DND-41 (cell line): ENCODE measurements around the gene GPHN.

Experiments used
- ATAC-seq: fragments of 200-7000 bp; cut with Tn5 transposase; 3 replicates; pipeline ENCODE4 v1.9.1; 2021; ENCODE audit warnings: low read depth; ENCODE audit not compliant: insufficient read depth
- DNase-seq: peaks from one replicate; pipeline ENCODE4 v3.0.0-alpha.2; 2020
- H2AFZ ChIP-seq: 2 replicates; pipeline ENCODE4 v1.6.0; 2012; ENCODE audit warnings: low read depth, low read length
- H3K27ac ChIP-seq: 2 replicates; pipeline ENCODE4 v1.5.1; 2012; ENCODE audit warnings: low read length, inconsistent platforms
- H3K27me3 ChIP-seq: fragments of 200-600 bp; sonication (generic); 2 replicates; pipeline ENCODE4 v1.6.0; 2012; ENCODE audit warnings: low read length, mild to moderate bottlenecking, inconsistent platforms; ENCODE audit not compliant: insufficient read depth, poor library complexity
- H3K36me3 ChIP-seq: 2 replicates; pipeline ENCODE4 v1.5.1; 2012; ENCODE audit warnings: low read length, inconsistent platforms; ENCODE audit not compliant: insufficient read depth
- H3K4me1 ChIP-seq: 2 replicates; pipeline ENCODE4 v1.5.1; 2012; ENCODE audit warnings: mild to moderate bottlenecking, low read length; ENCODE audit not compliant: insufficient read depth
- H3K4me2 ChIP-seq: 2 replicates; pipeline ENCODE4 v1.6.0; 2012; ENCODE audit warnings: mild to moderate bottlenecking, moderate library complexity, low read length, inconsistent platforms; ENCODE audit not compliant: insufficient read depth
- H3K4me3 ChIP-seq, 2 experiments: fragments of 200-600 bp in 1 of 2; shearing (Covaris generic) in 1 of 2; 2 replicates each; pipeline ENCODE4 v1.5.1; 2012 to 2016; ENCODE audit warnings: inconsistent platforms in 2 of 2, low read length in 2 of 2, mild to moderate bottlenecking in 2 of 2, low read depth in 1 of 2, moderate library complexity in 1 of 2
- H3K79me2 ChIP-seq: 2 replicates; pipeline ENCODE4 v1.6.0; 2012; ENCODE audit warnings: low read length, inconsistent platforms; ENCODE audit not compliant: insufficient read depth
- H3K9ac ChIP-seq: 2 replicates; pipeline ENCODE4 v1.6.0; 2012; ENCODE audit warnings: low read depth, mild to moderate bottlenecking, inconsistent platforms, low read length, moderate library complexity
- H3K9me3 ChIP-seq: 2 replicates; pipeline ENCODE4 v1.5.1; 2012; ENCODE audit warnings: low read length, moderate library complexity, mild to moderate bottlenecking, inconsistent platforms; ENCODE audit not compliant: insufficient read depth, severe bottlenecking
- H4K20me1 ChIP-seq: 2 replicates; pipeline ENCODE4 v1.6.0; 2012; ENCODE audit warnings: low read length; ENCODE audit not compliant: insufficient read depth
- EZH2 ChIP-seq: IDR thresholded peaks from 3 replicates; pipeline ENCODE4 v1.6.1; 2012; ENCODE audit warnings: borderline replicate concordance, low read depth, mild to moderate bottlenecking, moderate library complexity, low read length, inconsistent platforms; ENCODE audit not compliant: severe bottlenecking
- TF ChIP-seq, protein P1 (sequence below): IDR thresholded peaks from 2 replicates; pipeline ENCODE4 v1.5.1; 2012; ENCODE audit warnings: borderline replicate concordance, low read length, moderate library complexity, mild to moderate bottlenecking; ENCODE audit not compliant: poor library complexity, severe bottlenecking; ENCODE audit errors: extremely low read depth

The GPHN gene

GRCh38 chr14:66514213-66514612, 6.3 kb downstream of the GPHN start:
- H4K20me1 ChIP-seq, result peaks cover 40% of the 10 kb centered on the region
- H3K36me3 ChIP-seq, result no peaks in the 10 kb centered on the region
- H3K4me3 ChIP-seq, result no peak overlapping the region
- ATAC-seq, result no peak
- TF ChIP-seq, protein P1, sequence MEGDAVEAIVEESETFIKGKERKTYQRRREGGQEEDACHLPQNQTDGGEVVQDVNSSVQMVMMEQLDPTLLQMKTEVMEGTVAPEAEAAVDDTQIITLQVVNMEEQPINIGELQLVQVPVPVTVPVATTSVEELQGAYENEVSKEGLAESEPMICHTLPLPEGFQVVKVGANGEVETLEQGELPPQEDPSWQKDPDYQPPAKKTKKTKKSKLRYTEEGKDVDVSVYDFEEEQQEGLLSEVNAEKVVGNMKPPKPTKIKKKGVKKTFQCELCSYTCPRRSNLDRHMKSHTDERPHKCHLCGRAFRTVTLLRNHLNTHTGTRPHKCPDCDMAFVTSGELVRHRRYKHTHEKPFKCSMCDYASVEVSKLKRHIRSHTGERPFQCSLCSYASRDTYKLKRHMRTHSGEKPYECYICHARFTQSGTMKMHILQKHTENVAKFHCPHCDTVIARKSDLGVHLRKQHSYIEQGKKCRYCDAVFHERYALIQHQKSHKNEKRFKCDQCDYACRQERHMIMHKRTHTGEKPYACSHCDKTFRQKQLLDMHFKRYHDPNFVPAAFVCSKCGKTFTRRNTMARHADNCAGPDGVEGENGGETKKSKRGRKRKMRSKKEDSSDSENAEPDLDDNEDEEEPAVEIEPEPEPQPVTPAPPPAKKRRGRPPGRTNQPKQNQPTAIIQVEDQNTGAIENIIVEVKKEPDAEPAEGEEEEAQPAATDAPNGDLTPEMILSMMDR, result no peak
- no peak for TF ChIP-seq EZH2
- DNase-seq, result no peak
- H3K79me2 ChIP-seq, result peaks cover 80% of the 10 kb centered on the region
- H3K9ac ChIP-seq, result no peak overlapping the region
- H3K27ac ChIP-seq, result no peak overlapping the region
- H3K4me1 ChIP-seq, result peaks cover 37% of the 10 kb centered on the region
- no peaks in the 10 kb centered on the region for H3K9me3 ChIP-seq
- peaks cover 8% of the 10 kb centered on the region for H3K27me3 ChIP-seq
- H2AFZ ChIP-seq, result no peak overlapping the region
- H3K4me2 ChIP-seq, result no peak overlapping the region

DNA sequence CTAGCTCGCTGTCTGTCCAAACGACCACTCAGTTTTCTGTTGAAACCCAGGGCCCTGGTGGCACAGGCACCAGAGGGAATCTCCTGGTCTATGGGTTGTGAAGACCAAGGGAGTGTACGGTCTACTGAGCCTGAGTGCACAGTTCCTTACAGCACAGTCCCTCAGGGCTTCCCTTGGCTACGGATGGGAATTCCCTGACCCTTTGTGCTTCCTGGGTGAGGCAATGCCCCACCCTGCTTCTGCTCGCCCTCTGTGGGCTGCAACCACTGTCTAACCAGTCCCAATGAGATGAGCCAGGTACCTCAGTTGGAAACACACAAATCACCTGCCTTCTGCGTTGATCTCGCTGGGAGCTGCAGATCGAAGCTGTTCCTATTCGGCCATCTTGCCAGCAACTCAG, 22.6 kb downstream of the GPHN start:
- DNase-seq, result no peak
- Histone ChIP-seq H3K4me1 (no peaks in the 10 kb centered on the region), H3K36me3 (no peaks in the 10 kb centered on the region), H3K9ac (no peak overlapping the region), H2AFZ (no peak overlapping the region), H3K4me3 (no peak overlapping the region), H3K27ac (no peak overlapping the region), H3K4me2 (no peak overlapping the region), H3K27me3 (no peaks in the 10 kb centered on the region), H3K79me2 (peaks cover 39% of the 10 kb centered on the region), H4K20me1 (peaks cover 10% of the 10 kb centered on the region; the same call in 1 of the 2 replicates), H3K9me3 (no peaks in the 10 kb centered on the region)
- TF ChIP-seq, protein P1, result no peak
- TF ChIP-seq EZH2, result no peak
- ATAC-seq, result no peak

- DNase-seq (peak; percentile 43), ATAC-seq (peak; percentile 93)
- Histone ChIP-seq H3K4me3 (no peak overlapping the region; a peak in 1 of 4 replicates), H3K27me3 (no peaks in the 10 kb centered on the region), H3K36me3 (no peaks in the 10 kb centered on the region), H3K79me2 (peaks cover 46% of the 10 kb centered on the region), H4K20me1 (peaks cover 19% of the 10 kb centered on the region; the same call in 1 of the 2 replicates), H2AFZ (no peak overlapping the region), H3K9ac (no peak overlapping the region), H3K4me1 (peaks cover 20% of the 10 kb centered on the region), H3K4me2 (peak overlapping the region; percentile 57), H3K27ac (no peak overlapping the region), H3K9me3 (peaks cover 5% of the 10 kb centered on the region)
- TF ChIP-seq, protein P1, result no peak
- TF ChIP-seq EZH2, result no peak
Measured at GRCh38 chr14:66539034-66539433, 31.1 kb downstream of the GPHN start.

GRCh38 chr14:66540038-66540437, 32.1 kb downstream of the GPHN start:
- peaks cover 46% of the 10 kb centered on the region for H3K79me2 ChIP-seq
- H3K4me1 ChIP-seq, result peaks cover 20% of the 10 kb centered on the region
- no peak overlapping the region for H3K9ac ChIP-seq
- no peak overlapping the region for H2AFZ ChIP-seq
- H3K36me3 ChIP-seq, result no peaks in the 10 kb centered on the region
- DNase-seq, result no peak
- no peak for ATAC-seq
- TF ChIP-seq, protein P1, result no peak
- no peak for TF ChIP-seq EZH2
- H3K4me3 ChIP-seq, result no peak overlapping the region
- no peak overlapping the region for H3K27ac ChIP-seq
- H3K27me3 ChIP-seq, result no peaks in the 10 kb centered on the region
- peaks cover 19% of the 10 kb centered on the region; the same call in 1 of the 2 replicates for H4K20me1 ChIP-seq
- peak overlapping the region; percentile 57; the same call in 1 of the 2 replicates for H3K4me2 ChIP-seq
- H3K9me3 ChIP-seq, result peaks cover 8% of the 10 kb centered on the region
